ENCODE results near the gene KCTD17.

DNA sequence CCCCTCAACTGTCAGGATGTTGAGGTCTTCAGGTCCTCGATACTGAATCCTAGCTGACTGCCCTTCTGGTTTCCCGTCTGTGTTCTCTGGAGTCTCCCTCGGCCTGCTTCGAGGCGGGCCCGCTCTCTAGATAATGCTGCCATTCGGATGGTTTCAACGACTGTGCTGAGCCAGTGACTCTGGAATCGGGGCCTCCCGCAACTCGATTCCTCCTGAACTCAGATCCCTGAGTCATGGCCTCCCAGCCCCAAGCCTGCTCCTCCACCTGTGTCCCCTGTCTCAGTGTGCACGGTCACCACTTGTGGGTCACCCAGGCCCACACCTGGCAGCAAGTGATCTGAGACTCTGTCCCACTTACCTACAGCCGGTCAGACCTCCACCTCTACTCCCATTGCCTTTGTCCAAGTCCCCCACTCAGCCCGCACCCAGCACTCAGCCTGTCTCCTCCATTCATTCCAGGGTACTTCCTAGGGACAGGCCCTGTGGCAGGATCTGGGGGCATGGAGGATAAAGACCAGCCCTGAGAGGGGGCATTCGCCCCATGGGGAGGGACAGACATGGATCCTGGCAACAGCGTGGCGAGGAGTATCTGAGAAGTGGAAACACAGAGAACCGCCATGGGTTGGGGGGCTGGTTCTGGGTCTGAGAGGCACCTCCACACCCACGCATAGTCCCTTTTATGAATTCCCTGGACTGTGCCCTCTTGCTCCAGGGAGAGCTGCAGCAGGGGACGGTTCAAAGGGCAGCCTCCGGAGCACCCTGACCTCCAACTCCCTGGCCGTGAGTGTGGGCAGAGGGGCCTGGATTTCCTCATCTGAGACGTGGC is 17.7 kb upstream of the KCTD17 start:
- TF ChIP-seq EZH2 (IDR thresholded peaks at IDR 0.05; ENCODE audit: borderline replicate concordance, low read depth, low read length, poor library complexity, severe bottlenecking): no peak
- TF ChIP-seq, protein P1, sequence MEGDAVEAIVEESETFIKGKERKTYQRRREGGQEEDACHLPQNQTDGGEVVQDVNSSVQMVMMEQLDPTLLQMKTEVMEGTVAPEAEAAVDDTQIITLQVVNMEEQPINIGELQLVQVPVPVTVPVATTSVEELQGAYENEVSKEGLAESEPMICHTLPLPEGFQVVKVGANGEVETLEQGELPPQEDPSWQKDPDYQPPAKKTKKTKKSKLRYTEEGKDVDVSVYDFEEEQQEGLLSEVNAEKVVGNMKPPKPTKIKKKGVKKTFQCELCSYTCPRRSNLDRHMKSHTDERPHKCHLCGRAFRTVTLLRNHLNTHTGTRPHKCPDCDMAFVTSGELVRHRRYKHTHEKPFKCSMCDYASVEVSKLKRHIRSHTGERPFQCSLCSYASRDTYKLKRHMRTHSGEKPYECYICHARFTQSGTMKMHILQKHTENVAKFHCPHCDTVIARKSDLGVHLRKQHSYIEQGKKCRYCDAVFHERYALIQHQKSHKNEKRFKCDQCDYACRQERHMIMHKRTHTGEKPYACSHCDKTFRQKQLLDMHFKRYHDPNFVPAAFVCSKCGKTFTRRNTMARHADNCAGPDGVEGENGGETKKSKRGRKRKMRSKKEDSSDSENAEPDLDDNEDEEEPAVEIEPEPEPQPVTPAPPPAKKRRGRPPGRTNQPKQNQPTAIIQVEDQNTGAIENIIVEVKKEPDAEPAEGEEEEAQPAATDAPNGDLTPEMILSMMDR (conservative IDR thresholded peaks at IDR 0.05; ENCODE audit: low read depth, low read length): no peak

All from A673 (cell line).